NCI-H1417 (cell line): ENCODE results near the gene PPT1.
"Not testable (repeated sequence)": the region's sequence is repeated elsewhere in the genome, so short reads cannot be mapped to it uniquely, and the experiment has no call there.

Experiments
- DNase-seq, 3 experiments: peaks; one replicate each; lab custom pipeline; 2025; lab: John Stamatoyannopoulos, UW

PPT1 gene

GRCh38 chr1:40057310-40058030 is 39.6 kb downstream of the PPT1 start:
- no peak for DNase-seq

- no peak for DNase-seq
Observed at GRCh38 chr1:40056519-40057309, 40.3 kb downstream of the PPT1 start.

GRCh38 chr1:40053138-40053887 is 43.7 kb downstream of the PPT1 start:
- no peak for DNase-seq

- DNase-seq: no peak
Observed at GRCh38 chr1:40050863-40051262, 46.2 kb downstream of the PPT1 start.

GRCh38 chr1:40049725-40050124 is 47.3 kb downstream of the PPT1 start:
- DNase-seq: no peak

GRCh38 chr1:40047769-40048168 is 49.3 kb downstream of the PPT1 start:
- DNase-seq: no peak

- no peak for DNase-seq
Observed at GRCh38 chr1:40047276-40047675, 49.8 kb downstream of the PPT1 start.

- no peak for DNase-seq
Observed at GRCh38 chr1:40045766-40046165, 51.3 kb downstream of the PPT1 start.

- no peak for DNase-seq
Observed at GRCh38 chr1:40045182-40045581, 51.9 kb downstream of the PPT1 start.

- DNase-seq: no peak
Observed at GRCh38 chr1:40044110-40044509, 52.9 kb downstream of the PPT1 start.

GRCh38 chr1:40042341-40042740 is 54.7 kb downstream of the PPT1 start:
- DNase-seq: no peak

- DNase-seq: no peak
Observed at GRCh38 chr1:40041466-40041838, 55.6 kb downstream of the PPT1 start.

GRCh38 chr1:40040511-40041465 is 56.3 kb downstream of the PPT1 start, which contains the start of gene CAP1:
Gene CAP1, plus strand, starts transcription at chr1:40040729. Its CDS starts 18,618 bp downstream, at chr1:40059347.
- DNase-seq: peak; percentile 97 to 99 (median 98)

- peak; percentile 53 to 87 (median 84) for DNase-seq
Observed at GRCh38 chr1:40039757-40040510, 57.1 kb downstream of the PPT1 start.

- peak in 1 of 3 experiments; percentile 39 for DNase-seq
Observed at GRCh38 chr1:40039245-40039756, 57.8 kb downstream of the PPT1 start.

GRCh38 chr1:40038697-40039096 is 58.4 kb downstream of the PPT1 start:
- no peak for DNase-seq

GRCh38 chr1:40037254-40037653 is 59.8 kb downstream of the PPT1 start:
- DNase-seq: not testable (repeated sequence)

GRCh38 chr1:40036574-40036973 is 60.5 kb downstream of the PPT1 start:
- DNase-seq: no peak

GRCh38 chr1:40034869-40035268 is 62.2 kb downstream of the PPT1 start:
- no peak for DNase-seq

GRCh38 chr1:40032240-40032891 is 64.7 kb downstream of the PPT1 start:
- DNase-seq: peak; percentile 6 to 58 (median 37)
